PFSK-1 (cell line): ENCODE measurements around the gene RALGAPA2.

Experiments used
- FOXP2 ChIP-seq: optimal IDR thresholded peaks from 2 replicates; pipeline ENCODE3; 2011; ENCODE audit warnings: borderline replicate concordance, control low read depth, inconsistent platforms; ENCODE audit not compliant: insufficient read depth; ENCODE audit errors: extremely low read length, extremely low read depth
- POLR2AphosphoS5 ChIP-seq: IDR thresholded peaks from 2 replicates; pipeline ENCODE4 v1.6.1; 2012; ENCODE audit warnings: low read depth, mild to moderate bottlenecking, control low read depth, low read length, moderate library complexity
- SIN3A ChIP-seq: IDR thresholded peaks from 2 replicates; pipeline ENCODE4 v1.6.1; 2012; ENCODE audit warnings: mild to moderate bottlenecking, low read length, moderate library complexity, borderline replicate concordance; ENCODE audit not compliant: insufficient read depth
- TAF1 ChIP-seq: IDR thresholded peaks from 2 replicates; pipeline ENCODE4 v1.6.1; 2012; ENCODE audit warnings: low read length, control low read depth, borderline replicate concordance; ENCODE audit not compliant: insufficient read depth
- TF ChIP-seq, protein P1 (sequence below), 2 experiments: IDR thresholded peaks; 2 replicates each; pipeline versions ENCODE4 v1.6.1 to v1.8.0; 2011 to 2012; ENCODE audit warnings: low read depth in 2 of 2, low read length in 2 of 2, control low read depth in 1 of 2, inconsistent platforms in 1 of 2, mild to moderate bottlenecking in 1 of 2, moderate library complexity in 1 of 2; ENCODE audit not compliant: insufficient read depth in 1 of 2

Gene RALGAPA2

DNA sequence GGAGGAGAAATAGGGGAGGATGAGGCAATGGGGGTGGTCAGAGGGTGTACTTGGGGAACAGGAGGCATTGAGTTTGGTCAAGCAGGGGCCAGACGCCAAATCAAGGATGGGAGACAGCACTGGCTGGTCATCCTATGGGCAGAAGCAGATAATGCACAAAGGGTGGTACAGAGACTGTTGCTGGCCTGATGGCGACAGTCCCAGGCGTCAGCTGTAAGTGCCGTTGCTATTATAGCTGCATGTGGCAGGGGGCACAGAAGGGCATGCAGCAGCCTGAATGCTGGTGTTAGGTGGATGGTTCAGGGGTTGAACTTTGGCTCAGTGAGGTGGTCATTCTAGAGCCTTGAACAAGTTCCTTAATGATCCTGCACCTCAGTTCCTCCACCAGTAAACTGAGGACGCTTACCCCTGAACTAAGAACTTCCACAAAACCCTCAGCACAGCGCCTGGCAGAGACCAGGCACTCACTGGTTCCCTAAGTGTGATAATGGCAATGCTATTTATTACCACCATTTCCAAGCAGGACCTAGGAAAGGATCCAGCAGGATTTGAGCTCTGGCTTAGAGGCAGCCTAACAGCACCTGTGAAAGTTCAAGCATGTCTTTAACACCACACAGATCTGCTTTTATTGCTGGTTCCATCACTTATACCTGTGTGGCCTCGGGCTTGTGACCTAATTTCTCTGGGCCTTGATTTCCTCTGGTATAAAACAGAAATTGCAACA is 181.9 kb downstream of the RALGAPA2 start:
- TF ChIP-seq POLR2AphosphoS5 (no peak), TAF1 (no peak), FOXP2 (no peak), SIN3A (no peak)
- TF ChIP-seq, protein P1, sequence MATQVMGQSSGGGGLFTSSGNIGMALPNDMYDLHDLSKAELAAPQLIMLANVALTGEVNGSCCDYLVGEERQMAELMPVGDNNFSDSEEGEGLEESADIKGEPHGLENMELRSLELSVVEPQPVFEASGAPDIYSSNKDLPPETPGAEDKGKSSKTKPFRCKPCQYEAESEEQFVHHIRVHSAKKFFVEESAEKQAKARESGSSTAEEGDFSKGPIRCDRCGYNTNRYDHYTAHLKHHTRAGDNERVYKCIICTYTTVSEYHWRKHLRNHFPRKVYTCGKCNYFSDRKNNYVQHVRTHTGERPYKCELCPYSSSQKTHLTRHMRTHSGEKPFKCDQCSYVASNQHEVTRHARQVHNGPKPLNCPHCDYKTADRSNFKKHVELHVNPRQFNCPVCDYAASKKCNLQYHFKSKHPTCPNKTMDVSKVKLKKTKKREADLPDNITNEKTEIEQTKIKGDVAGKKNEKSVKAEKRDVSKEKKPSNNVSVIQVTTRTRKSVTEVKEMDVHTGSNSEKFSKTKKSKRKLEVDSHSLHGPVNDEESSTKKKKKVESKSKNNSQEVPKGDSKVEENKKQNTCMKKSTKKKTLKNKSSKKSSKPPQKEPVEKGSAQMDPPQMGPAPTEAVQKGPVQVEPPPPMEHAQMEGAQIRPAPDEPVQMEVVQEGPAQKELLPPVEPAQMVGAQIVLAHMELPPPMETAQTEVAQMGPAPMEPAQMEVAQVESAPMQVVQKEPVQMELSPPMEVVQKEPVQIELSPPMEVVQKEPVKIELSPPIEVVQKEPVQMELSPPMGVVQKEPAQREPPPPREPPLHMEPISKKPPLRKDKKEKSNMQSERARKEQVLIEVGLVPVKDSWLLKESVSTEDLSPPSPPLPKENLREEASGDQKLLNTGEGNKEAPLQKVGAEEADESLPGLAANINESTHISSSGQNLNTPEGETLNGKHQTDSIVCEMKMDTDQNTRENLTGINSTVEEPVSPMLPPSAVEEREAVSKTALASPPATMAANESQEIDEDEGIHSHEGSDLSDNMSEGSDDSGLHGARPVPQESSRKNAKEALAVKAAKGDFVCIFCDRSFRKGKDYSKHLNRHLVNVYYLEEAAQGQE (IDR thresholded peaks at IDR 0.05; ENCODE audit: insufficient read depth in 1 of 2, low read depth in 2 of 2, low read length in 2 of 2), result no peak

- TF ChIP-seq, protein P1 (IDR thresholded peaks at IDR 0.05; ENCODE audit: insufficient read depth in 1 of 2, low read depth in 2 of 2, low read length in 2 of 2), result no peak
- TF ChIP-seq TAF1, result no peak
- TF ChIP-seq SIN3A, result no peak
These were observed 182.8 kb downstream of the RALGAPA2 start for GRCh38 chr20:20529597-20529996.

DNA sequence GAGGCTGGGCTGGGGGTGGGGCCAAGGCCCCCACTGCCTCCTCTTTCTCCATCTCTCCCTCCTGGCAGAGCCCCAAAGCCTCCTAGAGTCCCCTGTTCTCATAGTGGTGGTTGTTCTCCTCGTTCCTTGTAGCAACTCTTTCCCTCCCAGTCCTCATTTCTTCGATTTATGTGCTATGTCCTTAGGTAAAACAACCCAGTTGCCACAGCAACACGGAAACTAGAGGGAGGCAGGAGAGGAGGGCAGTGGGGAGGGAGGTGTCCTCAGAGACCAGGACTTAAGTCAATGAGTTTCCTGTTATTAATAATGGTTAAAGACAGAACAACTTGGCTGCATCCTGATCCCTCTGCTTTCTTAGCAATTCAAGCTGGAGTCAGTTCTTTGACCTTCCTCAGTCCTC is 183.6 kb downstream of the RALGAPA2 start:
- TF ChIP-seq, protein P1 (IDR thresholded peaks at IDR 0.05; ENCODE audit: insufficient read depth in 1 of 2, low read depth in 2 of 2, low read length in 2 of 2), result no peak
- TF ChIP-seq FOXP2 (no peak), TAF1 (no peak), SIN3A (no peak), POLR2AphosphoS5 (no peak)

- no peak for TF ChIP-seq POLR2AphosphoS5
- TF ChIP-seq, protein P1 (IDR thresholded peaks at IDR 0.05; ENCODE audit: insufficient read depth in 1 of 2, low read depth in 2 of 2, low read length in 2 of 2), result no peak
- no peak for TF ChIP-seq SIN3A
- no peak for TF ChIP-seq TAF1
- TF ChIP-seq FOXP2, result no peak
These were observed 184.8 kb downstream of the RALGAPA2 start for GRCh38 chr20:20527661-20528060.

DNA sequence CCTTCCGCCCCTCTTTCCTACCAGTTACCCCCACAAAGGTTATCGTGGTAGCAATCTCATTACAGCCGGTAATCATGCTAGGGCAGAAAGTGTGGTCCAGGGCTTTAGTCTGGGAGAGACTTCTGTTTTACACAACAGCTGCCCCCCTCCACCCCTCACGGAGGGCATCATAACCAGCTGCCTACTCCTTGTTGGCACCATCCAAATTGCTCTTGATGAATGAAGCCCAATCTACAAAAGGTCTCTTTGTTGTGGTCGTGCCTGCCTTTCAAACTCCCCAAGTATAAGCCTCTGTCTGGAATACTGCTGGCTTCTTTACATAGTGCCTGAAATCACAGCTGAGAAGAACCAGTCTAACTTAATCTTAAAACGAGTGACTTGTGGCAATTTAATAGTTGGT is 186.7 kb downstream of the RALGAPA2 start:
- TF ChIP-seq POLR2AphosphoS5 (no peak), TAF1 (no peak), FOXP2 (no peak), SIN3A (no peak)
- TF ChIP-seq, protein P1 (IDR thresholded peaks at IDR 0.05; ENCODE audit: insufficient read depth in 1 of 2, low read depth in 2 of 2, low read length in 2 of 2), result no peak
